Measurements from ENCODE around the gene SERTAD4.

- TF ChIP-seq CTCF (conservative IDR thresholded peaks at IDR 0.05; ENCODE audit: low read depth, low read length) (no peak), EZH2 (IDR thresholded peaks at IDR 0.05; ENCODE audit: low read length, unreplicated experiment) (no peak), EZH2phosphoT487 (IDR thresholded peaks at IDR 0.05; ENCODE audit: borderline replicate concordance, low read length) (no peak)
Measured at GRCh38 chr1:210262167-210262896, 29.7 kb downstream of the SERTAD4 start.
